Activated CD4-positive, alpha-beta T cell treated with anti-CD3 and anti-CD28 coated beads for 4 hours (primary cell): ENCODE data around the gene TK1.
A peak's percentile ranks its signal among the peaks of the same experiment; 100 is the strongest.
"Not testable (repeated sequence)": the region's sequence is repeated elsewhere in the genome, so short reads cannot be mapped to it uniquely, and the experiment has no call there.

ENCODE experiments used
- DNase-seq, 2 donors: peaks; one replicate each; pipeline ENCODE4 v3.0.0-alpha.2; 2020

Gene TK1, protein sequence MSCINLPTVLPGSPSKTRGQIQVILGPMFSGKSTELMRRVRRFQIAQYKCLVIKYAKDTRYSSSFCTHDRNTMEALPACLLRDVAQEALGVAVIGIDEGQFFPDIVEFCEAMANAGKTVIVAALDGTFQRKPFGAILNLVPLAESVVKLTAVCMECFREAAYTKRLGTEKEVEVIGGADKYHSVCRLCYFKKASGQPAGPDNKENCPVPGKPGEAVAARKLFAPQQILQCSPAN

DNA sequence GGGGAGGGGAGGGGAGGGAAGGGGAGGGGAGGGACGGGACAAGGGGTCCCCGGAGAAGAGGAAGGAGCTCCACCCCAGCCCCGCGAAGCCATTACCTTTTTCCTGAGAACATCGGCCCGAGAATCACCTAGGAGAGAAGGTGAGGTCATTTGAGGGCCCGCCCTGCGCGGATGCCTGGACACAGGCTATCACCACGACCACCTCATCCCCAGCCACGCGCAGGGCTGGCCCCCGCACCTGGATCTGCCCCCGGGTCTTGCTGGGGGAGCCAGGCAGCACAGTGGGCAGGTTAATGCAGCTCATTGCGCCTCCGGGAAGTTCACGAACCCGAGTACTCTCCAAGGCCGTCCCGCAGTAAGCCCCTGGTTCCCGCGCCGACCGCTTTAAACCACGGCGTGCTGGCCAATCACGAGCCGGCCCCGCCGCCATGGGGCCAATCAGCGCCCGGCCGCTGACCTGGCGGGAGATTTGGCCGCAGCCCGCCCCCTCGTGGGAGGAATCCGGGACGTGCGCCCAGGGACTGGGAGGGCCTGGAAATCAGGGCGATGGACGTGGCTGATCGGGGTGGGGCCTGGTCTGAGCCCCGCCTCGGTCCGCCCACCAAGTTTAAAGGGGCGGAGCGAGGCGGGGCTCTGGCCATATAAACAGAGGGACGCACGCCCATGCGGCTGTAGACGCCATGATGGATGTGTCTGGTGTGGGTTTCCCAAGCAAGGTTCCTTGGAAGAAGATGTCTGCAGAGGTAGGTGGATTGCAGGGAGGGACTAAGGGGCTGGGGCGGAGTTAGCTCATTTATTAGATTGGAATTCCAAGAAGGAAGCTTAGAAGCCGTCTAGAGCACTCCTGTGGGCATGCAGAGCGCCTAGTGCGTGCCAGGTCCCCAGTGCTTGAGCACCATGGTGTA is at the start of gene TK1, which contains the start of gene AFMID:
Gene TK1, minus strand, starts transcription at position 361 of the 904 bp plus-strand sequence. Its CDS starts 58 bp downstream, at position 303.
Gene AFMID, plus strand, starts transcription at position 671 of the 904 bp plus-strand sequence. Its CDS starts 9 bp downstream, at position 680.
- DNase-seq: peak; percentile 66 to 69

DNA sequence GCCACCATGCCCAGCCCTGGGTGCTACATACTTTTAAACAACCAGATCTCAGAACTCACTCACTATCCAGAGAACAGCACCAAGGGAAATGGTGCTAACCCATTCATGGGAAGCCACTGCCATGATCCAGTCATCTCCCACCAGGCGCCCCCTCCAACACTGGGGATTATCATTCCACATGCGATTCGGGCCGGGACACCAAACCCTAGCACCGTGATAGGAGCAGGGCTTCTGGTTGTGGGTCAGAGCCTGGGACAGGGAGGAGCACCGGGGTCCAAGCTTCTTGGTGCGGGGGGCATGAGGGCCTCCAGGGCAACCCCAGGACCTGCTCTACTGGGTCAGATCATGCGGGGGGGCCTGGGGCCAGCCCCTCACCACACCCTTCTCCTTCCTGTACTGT is 49.0 kb upstream of the TK1 start:
- no peak for DNase-seq

DNA sequence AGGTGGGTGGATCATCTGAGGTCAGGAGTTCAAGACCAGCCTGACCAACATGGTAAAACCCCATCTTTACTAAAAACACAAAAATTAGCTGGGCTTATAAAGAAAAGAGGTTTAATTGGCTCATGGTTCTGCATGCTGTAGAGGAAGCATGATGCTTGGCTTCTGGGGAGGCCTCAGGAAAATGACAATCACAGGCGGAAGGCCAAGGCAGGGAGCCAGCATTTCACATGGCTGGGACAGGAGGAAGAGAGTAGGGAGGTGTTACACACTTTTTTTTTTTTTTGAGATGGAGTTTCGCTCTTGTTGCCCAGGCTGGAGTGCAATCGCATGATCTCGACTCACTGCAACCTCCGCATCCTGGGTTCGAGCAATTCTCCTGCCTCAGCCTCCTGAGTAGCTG is 48.2 kb upstream of the TK1 start:
- not testable (repeated sequence) for DNase-seq

DNA sequence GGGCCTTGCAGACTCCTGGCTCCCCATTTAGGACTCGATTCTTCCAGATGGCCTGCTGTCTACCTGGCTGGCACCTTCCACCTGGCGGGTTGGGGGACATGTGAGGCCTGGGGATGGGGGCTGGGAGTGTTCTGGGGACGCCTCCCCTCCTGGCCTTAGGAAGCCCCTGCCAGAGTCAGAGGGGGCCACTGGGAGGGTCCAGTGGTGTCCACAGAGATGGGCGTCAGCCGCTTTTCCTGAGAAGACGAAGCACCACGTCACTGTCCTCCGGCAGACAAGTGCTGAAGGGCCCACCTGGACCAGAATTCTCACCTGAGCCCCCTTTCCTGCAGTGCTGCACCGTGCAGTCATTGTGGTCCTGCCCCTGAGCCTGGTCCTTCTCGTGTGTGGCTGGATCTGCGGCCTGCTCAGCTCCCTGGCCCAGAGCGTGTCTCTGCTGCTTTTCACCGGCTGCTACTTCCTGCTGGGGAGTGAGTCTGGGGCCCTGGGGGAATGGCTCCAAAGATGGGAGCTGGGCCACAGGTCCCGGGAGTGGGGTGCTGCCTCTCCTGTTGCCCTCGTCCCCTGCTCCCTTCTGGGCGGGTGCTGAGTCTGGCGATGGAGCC is 47.5 kb upstream of the TK1 start:
- no peak for DNase-seq

DNA sequence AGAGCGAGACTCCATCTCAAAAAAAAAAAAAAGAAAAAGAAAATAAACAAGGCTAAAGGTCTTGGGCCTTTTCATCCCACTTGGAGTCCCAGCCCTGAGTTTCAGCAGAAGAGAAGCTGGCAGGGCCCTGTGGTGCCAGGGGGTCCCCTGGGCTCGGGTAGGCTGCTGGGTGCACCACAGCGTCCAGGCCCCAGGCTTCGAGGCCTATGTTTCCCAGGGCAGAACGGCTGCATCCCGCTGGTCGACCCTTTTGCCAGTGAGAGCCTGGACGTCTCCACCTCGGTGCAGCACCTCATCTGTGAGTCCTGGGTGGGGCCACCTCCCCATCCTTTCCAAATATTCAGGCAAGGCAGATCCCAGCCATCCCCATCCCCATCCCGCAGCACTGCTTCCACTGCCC is 46.8 kb upstream of the TK1 start:
- no peak for DNase-seq

DNA sequence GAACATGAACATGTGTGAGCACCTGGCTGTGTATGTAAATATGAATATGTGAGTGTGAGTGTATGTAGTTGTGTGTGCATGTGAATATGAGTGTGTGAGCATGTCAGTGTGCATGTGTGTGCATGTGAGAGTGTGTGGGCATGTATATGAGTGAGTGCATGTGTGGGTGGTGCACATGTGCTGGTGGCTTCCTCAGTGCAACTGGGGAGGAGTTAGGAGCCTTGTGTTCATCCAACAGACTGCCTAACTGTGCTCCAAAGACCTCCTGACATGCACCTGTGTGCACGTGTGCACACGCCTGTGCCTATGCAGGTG is 46.0 kb upstream of the TK1 start:
- DNase-seq: no peak

DNA sequence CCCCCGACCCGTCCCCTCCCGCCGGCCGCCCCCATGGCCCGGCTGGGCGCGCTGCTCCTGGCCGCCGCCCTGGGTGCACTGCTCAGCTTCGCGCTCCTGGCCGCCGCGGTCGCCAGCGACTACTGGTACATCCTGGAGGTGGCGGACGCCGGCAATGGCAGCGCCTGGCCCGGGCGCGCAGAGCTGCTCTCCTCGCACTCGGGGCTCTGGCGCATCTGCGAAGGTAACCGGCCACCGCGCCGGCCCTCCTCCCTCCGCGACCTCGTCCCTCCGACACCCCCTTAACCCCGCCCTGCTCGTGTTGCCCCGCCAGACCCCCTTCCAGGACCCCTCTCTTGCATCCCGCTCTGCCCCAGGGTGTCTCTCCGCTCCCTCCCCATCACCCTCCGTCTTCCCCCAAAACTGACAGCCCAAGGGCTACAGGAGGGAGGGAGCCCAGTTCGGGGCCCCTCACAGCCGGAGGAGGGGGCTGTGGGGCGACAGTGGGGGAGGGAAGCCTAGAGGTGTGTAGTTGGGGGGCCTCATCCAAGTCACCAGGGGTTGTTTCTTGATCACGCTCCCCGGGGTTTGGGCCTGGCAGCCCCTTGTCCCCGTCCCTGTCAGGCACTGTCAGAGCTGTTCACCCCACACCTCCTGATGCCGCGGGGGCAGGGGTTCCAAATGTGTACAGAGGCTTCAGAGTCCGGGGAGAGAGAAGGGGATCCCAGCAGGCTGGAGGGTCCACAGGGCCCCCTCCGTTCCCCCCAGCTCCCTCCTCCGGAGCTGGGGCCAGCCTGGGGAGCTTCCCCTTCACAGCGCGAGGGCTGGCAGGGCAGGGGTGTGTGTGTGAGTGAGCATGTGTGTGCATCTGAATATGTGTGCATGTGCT is 45.4 kb upstream of the TK1 start:
- DNase-seq: no peak

DNA sequence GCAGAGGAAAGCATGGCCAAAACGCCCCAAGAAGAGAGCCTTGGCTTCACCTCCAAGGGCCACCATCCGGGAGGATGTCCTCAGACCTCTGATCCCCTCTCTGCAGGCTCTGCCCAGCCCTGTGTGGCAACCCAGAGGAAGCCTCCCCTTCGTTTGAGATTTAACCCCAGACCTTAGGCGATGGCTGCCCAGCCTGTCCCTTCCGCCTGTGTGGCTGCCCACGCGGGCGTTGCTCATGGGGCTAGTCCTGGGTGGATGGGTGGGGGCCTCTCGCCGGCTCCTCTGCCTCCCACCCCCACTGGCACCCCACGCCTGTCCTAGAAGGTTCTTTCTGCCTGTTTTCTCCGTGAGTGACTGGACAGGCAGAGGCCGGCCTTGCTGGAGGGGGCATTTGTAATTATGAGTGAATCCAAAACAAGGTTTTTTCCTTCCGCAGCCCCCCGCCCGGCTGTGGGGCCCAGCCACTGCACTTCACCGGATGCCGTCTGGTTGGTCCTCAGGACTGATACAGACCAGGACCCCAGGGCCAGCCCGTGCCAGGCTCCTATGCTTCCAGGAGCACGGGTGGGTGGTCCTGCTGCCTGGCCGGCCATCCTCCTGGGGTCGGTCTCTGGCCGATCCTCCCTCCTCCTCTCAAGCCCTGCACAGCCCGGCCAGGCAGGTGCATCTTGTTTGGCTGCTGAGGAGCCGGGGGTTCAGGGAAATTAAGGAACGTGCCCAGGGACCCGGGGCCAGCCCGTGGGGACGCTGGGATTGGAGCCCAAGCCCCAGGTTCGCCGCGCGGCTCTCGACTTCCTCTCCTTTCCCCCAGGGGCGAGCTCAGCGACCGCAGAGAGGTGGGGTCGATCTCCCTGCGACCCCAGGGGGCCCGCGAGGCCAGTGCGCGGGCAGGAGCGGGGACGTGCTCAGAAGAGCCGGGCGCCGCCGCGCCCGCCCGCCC is 44.4 kb upstream of the TK1 start, which contains the start of gene TMEM235:
Gene TMEM235, plus strand, starts transcription at position 636 of the 940 bp plus-strand sequence. CDS start 393 bp downstream, outside the sequence.
- no peak for DNase-seq

DNA sequence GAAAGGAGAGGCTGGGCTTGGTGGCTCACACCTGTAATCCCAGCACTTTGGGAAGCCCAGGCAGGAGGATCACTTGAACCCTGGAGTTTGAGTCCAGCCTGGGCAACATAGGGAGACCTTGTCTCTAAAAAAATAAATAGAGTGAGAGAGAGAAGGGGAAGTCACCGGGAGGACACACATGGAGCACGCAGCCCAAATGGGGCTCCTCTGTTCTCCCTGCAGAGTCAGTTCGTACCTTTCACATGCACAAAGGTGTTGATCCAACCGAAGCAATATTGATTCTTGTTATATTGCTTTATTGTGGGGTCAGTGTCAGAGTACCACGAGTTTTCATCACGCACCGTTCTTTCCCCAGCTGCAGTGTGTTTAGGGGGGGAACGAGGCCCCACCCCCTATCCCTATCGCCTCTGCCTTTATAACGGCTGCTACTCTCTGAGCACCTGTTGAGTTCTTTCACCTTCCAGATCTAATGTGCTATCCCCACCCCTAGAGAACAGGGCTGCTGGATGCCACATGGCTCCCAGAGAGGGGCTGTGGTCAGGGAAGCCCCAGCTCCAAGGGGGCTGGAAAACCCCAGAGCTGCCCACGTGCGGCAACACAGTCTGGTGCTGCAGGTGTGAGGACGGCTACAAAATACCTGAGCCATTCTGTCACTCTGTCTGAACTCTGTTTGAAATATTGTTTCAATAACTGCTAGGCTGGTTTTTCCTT is 43.6 kb upstream of the TK1 start:
- no peak for DNase-seq

DNA sequence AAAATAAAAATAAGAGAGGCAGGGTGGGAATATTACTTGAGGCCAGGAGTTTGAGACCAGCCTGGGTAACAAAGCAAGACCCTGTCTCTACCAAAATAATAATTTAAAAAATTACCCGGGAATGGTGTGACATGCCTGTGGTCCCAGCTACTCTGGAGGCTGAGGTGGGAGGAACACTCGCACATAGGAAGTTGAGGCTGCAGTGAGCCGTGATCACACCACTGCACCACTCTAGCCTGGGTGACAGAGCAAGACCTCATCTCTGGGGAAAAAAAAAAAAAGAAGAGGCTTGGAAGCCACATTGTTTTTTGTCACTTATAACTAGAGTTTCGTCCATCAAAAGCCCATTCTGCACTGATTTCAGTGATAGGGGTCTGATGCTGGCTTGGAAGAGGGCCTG is 41.3 kb upstream of the TK1 start:
- DNase-seq: no peak

DNA sequence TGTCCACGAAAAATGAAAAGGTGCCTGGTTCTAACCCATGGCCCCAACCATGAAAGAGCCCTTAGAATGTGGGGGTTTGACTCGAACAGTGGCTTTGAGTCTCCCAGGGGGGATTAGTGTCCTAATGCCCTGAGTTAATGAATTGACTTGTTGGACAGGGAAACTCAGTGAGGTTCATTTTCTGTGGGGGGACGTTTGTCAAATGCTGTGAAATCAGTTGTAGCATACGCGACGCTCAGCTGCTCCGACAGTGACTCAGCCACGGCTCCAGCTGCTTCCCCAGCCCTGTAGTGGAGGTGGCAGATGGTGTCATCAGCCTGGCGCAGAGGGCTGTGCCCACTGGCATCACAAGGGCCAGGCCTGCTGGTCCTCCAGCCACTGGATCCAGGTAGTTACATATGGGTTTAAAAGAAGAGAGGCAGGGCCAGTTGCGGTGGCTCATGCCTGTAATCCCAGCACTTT is 40.6 kb upstream of the TK1 start:
- DNase-seq: no peak

DNA sequence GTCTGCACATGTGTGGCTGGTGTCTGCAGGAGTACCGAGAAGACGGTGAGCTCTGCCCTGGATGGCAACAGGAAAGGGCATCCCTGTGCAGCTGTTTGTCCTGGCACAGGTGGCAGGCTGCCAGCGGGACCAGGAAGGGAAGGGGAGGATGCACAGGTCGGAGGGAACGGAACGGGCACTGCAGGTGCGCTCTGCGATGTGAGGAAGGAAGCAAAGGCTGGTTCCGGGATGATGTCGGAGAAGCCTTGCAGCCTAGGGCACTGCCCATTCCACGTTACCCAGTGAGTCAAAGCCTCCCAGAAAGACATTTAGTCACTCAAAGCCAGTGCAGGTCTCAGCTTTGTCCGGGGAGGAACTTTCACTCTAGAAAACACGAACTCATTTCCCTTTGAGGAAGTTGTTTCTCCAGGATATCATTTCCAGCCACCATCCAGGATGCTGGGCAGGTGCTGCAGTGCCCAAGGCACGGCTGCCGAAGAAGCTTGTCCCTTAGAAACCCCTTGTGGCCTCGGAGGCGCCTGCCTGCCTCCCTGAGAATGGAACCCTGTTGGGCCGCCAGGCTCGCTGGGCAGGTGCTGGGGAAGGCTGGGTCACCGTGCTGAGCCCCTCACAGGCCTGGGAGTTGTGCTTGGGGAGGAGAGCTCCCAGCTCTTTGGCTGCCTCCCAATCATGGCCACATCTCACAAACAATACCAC is 40.1 kb upstream of the TK1 start:
- DNase-seq: no peak

DNA sequence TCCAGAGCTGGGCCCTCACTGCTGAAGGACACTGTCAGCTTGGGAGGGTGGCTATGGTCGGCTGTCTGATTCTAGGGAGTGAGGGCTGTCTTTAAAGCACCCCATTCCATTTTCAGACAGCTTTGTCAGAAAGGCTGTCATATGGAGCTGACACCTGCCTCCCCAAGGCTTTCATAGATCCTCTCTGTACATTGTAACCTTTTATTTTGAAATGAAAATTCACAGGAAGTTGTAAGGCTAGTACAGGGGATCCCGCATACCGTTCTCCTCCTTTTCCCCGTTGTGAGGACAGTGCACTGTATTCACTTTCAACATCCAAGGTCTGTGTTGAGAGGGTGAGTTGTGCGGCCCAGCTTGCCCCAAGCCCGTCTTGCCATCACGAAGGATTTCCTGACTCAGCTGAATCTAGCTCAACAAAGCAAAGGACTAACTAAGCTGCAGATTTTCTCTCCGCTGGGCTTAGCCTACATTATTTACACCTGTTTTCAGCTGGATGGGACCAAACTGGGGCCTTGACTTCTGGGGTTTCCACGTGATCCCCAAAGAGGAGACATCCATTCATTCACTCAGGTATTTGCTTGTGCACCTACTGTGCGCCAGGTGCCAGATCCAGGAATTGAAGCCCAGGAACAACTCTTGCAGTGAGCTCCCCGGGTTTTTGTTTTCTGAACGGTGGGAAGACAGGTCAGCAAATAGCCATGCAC is 39.4 kb upstream of the TK1 start:
- DNase-seq: no peak

DNA sequence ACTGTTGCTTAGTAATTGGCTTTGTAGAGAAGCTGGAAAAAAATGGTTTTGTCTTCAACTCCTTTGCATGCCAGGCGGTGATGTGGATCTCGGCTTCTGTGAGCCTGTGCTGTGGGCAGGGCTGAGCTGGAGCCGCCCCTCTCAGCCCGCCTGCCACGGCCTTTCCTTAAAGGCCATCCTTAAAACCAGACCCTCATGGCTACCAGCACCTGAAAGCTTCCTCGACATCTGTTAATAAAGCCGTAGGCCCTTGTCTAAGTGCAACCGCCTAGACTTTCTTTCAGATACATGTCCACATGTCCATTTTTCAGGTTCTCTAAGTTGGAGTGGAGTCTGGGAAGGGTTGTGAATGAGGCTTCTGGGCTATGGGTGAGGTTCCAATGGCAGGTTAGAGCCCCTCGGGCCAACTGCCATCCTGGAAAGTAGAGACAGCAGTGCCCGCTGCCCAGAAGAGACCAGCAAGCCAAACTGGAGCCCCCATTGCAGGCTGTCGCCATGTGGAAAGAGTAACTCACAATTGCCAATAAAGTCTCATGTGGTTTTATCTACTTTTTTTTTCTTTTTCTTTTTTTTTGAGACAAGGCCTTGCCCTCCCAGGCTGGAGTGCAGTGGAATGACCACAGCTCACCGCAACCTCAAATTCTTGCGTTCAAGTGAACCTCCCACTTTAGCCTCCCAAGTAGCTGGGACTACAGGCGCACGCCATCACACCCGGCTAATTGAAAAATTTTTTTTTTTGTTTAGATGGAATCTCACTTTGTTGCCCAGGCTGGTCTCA is 38.4 kb upstream of the TK1 start:
- DNase-seq: no peak

DNA sequence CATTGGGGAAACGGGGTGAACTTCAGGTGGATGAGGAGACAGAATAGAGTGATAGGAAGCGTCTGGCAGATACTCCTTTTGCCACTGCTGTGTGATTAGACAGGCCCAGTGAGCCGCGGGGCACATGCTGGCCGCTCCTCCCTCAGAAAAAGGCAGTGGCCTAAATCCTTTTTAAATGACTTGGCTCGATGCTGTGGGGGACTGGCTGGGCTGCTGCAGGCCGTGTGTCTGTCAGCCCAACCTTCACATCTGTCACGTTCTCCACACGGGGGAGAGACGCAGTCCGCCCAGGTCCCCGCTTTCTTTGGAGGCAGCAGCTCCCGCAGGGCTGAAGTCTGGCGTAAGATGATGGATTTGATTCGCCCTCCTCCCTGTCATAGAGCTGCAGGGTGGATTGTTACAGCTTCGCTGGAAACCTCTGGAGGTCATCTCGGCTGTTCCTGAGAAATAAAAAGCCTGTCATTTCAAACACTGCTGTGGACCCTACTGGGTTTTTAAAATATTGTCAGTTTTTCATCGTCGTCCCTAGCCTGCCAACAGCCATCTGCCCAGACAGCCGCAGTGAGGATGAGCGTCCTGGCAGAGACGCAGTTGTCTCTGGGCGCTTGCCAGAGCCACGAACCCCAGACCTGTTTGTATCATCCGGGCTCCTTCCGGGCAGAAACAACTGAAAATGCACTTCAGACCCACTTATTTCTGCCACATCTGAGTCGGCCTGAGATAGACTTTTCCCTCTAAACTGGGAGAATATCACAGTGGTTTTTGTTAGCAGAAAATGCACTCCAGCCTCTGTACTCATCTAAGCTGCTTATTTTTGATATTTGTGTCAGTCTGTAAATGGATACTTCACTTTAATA is 37.6 kb upstream of the TK1 start:
- no peak for DNase-seq

DNA sequence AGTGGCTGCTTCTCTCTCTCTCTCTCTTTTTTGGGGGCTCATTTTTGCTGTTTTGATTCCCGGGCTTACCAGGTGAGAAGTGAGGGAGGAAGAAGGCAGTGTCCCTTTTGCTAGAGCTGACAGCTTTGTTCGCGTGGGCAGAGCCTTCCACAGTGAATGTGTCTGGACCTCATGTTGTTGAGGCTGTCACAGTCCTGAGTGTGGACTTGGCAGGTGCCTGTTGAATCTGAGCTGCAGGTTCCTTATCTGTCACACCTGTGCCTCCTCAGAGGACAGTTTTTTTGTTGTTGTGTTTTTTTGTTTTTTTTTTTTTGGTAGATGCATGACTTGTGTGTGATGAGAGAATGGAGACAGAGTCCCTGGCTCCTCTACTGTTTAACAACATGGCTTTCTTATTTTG is 36.9 kb upstream of the TK1 start:
- DNase-seq: no peak

DNA sequence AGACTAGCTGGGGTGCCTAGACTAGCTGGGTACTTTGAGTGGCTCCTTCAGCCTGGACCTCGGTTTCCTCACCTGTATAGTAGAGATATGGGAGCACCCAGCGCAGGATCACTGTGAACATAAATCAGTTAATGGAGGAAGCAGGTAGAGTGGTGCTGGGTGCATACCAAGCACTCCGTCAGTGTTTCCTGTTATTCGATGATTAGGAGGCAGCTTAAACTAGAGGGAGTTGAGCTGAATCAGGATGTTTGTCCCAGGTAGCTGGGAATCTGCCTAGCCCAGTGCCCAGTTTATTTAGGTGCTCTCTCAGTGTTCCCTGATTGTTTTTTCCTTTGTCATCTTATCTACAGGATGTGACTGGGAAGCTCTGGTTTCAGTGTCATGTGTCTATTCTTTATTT is 36.2 kb upstream of the TK1 start:
- no peak for DNase-seq
